Loucy (cell line): ENCODE measurements around the gene LANCL2.

Source experiments
- H2AFZ ChIP-seq: fragments of 200-600 bp; sonication (generic); 2 replicates; pipeline ENCODE4 v1.6.0; 2016; ENCODE audit warnings: antibody characterized with exemption, mild to moderate bottlenecking, low read length, moderate library complexity
- H3F3A ChIP-seq: fragments of 200-600 bp; 2 replicates; pipeline ENCODE4 v1.6.0; 2016; ENCODE audit warnings: antibody characterized with exemption, low read depth, mild to moderate bottlenecking
- H3K27me3 ChIP-seq: fragments of 200-600 bp; sonication (generic); 2 replicates; pipeline ENCODE4 v1.6.1; 2014; ENCODE audit warnings: low read length, mild to moderate bottlenecking; ENCODE audit not compliant: insufficient read depth, poor library complexity, severe bottlenecking
- H3K36me3 ChIP-seq: fragments of 200-600 bp; sonication (generic); 2 replicates; pipeline ENCODE4 v1.6.1; 2016; ENCODE audit warnings: low read length; ENCODE audit not compliant: insufficient read depth
- H3K4me1 ChIP-seq: fragments of 200-600 bp; sonication (generic); 2 replicates; pipeline ENCODE4 v1.5.1; 2014; ENCODE audit warnings: low read length, mild to moderate bottlenecking; ENCODE audit not compliant: insufficient read depth, poor library complexity, severe bottlenecking
- H3K4me2 ChIP-seq: fragments of 200-600 bp; sonication (generic); 2 replicates; pipeline ENCODE4 v1.6.0; 2014; ENCODE audit warnings: antibody characterized with exemption, low read length, low read depth, mild to moderate bottlenecking; ENCODE audit not compliant: poor library complexity, severe bottlenecking
- H3K4me3 ChIP-seq: fragments of 200-600 bp; sonication (generic); 2 replicates; pipeline ENCODE4 v1.5.1; 2014; ENCODE audit warnings: low read length, mild to moderate bottlenecking, mixed read lengths; ENCODE audit not compliant: poor library complexity, severe bottlenecking
- H3K79me2 ChIP-seq: fragments of 200-600 bp; sonication (generic); 2 replicates; pipeline ENCODE4 v1.6.1; 2014; ENCODE audit warnings: low read length; ENCODE audit not compliant: insufficient read depth
- H3K9ac ChIP-seq: fragments of 200-600 bp; sonication (generic); 2 replicates; pipeline ENCODE4 v1.6.0; 2014; ENCODE audit warnings: mild to moderate bottlenecking, low read depth, low read length, moderate library complexity; ENCODE audit not compliant: poor library complexity, severe bottlenecking
- H3K9me2 ChIP-seq: fragments of 200-600 bp; sonication (generic); replicated peaks from 2 replicates; pipeline ENCODE4 v1.6.1; 2016; ENCODE audit warnings: low read depth, low read length, mixed read lengths
- H3K9me3 ChIP-seq: fragments of 200-600 bp; sonication (generic); 2 replicates; pipeline ENCODE4 v1.6.1; 2014; ENCODE audit warnings: mild to moderate bottlenecking, antibody characterized with exemption, low read length, low read depth; ENCODE audit not compliant: insufficient read depth
- H4K20me1 ChIP-seq: fragments of 200-600 bp; sonication (generic); 2 replicates; pipeline ENCODE4 v1.6.0; 2014; ENCODE audit warnings: antibody characterized with exemption, low read length, mild to moderate bottlenecking; ENCODE audit not compliant: insufficient read depth, poor library complexity, severe bottlenecking
- EZH2phosphoT487 ChIP-seq: fragments of 200-600 bp; IDR thresholded peaks from 2 replicates; pipeline ENCODE4 v1.6.1; 2018; ENCODE audit warnings: antibody characterized with exemption, mild to moderate bottlenecking, moderate library complexity, borderline replicate concordance
- TF ChIP-seq, protein P1 (sequence below): fragments of 200-600 bp; sonication (generic); conservative IDR thresholded peaks from 2 replicates; pipeline ENCODE4 v1.5.1; 2014; ENCODE audit warnings: mild to moderate bottlenecking, antibody characterized with exemption, low read length

Gene LANCL2

DNA sequence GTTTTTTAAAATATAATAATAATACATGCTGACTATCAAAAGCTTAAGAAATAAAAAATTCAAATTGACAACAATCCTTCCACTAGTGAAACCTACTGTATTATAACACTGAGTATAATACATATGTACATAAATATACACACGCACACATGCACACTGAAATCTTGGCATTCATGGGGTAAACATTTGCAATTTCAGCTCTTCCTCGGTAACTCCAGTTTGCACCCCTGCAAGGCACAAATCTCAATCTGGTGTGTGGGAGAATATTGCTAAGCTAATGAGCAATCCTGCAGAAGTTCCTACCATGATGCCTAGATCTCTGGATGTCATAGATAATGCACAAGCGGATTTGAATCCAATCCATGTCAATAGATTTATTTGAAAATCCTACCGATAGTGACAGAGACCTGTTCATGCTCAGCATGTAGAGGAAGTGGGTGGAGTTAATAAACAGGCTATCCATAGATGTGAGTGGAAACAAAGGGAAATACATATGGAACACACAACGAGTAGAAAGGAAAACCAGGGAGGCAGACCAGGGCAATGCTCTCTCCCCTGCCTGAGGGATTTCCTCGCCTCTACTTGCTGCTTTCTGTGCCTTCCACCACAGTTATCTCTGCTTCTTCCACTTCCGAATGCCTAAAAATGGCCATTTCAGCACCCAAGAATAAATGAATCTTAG is 38.1 kb upstream of the LANCL2 start:
- H3K27me3 ChIP-seq = no peaks in the 10 kb centered on the region
- H3K4me3 ChIP-seq = no peak overlapping the region
- H3K4me1 ChIP-seq = no peaks in the 10 kb centered on the region
- H3K79me2 ChIP-seq = no peaks in the 10 kb centered on the region
- H3F3A ChIP-seq = no peaks in the 10 kb centered on the region
- no peak overlapping the region for H3K9ac ChIP-seq
- H3K9me2 ChIP-seq = no peaks in the 10 kb centered on the region
- H2AFZ ChIP-seq = no peak overlapping the region
- no peaks in the 10 kb centered on the region for H3K9me3 ChIP-seq
- no peak overlapping the region for H3K4me2 ChIP-seq
- no peaks in the 10 kb centered on the region for H4K20me1 ChIP-seq
- H3K36me3 ChIP-seq = no peaks in the 10 kb centered on the region
- TF ChIP-seq, protein P1, sequence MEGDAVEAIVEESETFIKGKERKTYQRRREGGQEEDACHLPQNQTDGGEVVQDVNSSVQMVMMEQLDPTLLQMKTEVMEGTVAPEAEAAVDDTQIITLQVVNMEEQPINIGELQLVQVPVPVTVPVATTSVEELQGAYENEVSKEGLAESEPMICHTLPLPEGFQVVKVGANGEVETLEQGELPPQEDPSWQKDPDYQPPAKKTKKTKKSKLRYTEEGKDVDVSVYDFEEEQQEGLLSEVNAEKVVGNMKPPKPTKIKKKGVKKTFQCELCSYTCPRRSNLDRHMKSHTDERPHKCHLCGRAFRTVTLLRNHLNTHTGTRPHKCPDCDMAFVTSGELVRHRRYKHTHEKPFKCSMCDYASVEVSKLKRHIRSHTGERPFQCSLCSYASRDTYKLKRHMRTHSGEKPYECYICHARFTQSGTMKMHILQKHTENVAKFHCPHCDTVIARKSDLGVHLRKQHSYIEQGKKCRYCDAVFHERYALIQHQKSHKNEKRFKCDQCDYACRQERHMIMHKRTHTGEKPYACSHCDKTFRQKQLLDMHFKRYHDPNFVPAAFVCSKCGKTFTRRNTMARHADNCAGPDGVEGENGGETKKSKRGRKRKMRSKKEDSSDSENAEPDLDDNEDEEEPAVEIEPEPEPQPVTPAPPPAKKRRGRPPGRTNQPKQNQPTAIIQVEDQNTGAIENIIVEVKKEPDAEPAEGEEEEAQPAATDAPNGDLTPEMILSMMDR = no peak
- no peak for TF ChIP-seq EZH2phosphoT487

DNA sequence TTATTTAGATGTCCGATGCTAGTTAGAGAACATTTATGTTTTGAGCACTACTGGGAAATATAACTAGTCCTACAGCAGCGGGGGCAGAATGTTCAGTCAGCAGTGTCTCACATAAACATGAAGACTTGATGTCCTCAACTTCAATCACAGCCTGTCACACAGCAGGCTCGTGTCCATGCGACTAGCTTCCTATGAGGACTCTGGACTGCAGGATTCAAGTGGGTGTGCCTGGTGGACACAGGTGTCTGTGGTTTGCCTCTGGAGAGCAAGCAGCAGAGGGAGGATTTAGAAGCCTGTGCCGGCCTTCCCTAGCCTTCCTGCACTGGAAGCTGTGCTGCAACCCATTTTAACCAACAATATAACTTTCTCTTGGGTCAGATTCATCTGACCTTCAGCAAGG is 30.0 kb upstream of the LANCL2 start:
- Histone ChIP-seq H3K36me3 (no peaks in the 10 kb centered on the region), H3K4me2 (no peak overlapping the region), H3K4me3 (no peak overlapping the region), H3F3A (no peaks in the 10 kb centered on the region), H3K9ac (no peak overlapping the region), H3K27me3 (no peaks in the 10 kb centered on the region), H3K9me2 (no peaks in the 10 kb centered on the region), H3K9me3 (0 out of 2 replicates have a peak, but pooled peaks cover 4% of the 10 kb centered on the region), H3K4me1 (no peaks in the 10 kb centered on the region), H2AFZ (no peak overlapping the region), H3K79me2 (no peaks in the 10 kb centered on the region), H4K20me1 (no peaks in the 10 kb centered on the region)
- TF ChIP-seq, protein P1 = no peak
- no peak for TF ChIP-seq EZH2phosphoT487

DNA sequence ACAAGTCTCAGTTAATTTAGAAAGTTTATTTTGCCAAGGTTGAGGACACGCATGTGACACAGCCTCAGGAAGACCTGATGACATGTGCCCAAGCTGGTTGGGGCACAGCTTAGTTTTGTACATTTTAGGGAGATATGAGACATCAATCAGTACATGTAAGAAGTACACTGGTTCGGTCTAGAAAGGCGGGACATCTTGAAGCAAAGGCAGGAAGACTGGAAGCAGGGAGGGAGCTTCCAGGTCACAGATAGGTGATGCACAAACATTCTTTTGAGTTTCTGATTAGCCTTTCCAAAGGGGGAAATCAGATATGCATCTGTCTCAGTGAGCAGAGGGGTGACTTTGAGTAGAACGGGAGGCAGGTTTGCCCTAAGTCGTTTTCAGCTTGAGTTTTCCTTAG is 29.4 kb upstream of the LANCL2 start:
- no peaks in the 10 kb centered on the region for H4K20me1 ChIP-seq
- H3F3A ChIP-seq = no peaks in the 10 kb centered on the region
- no peaks in the 10 kb centered on the region for H3K9me2 ChIP-seq
- H3K9me3 ChIP-seq = 0 out of 2 replicates have a peak, but pooled peaks cover 4% of the 10 kb centered on the region
- H3K36me3 ChIP-seq = no peaks in the 10 kb centered on the region
- TF ChIP-seq EZH2phosphoT487 = no peak
- TF ChIP-seq, protein P1 = no peak
- no peak overlapping the region for H3K9ac ChIP-seq
- no peak overlapping the region for H3K4me3 ChIP-seq
- H3K4me2 ChIP-seq = no peak overlapping the region
- no peaks in the 10 kb centered on the region for H3K79me2 ChIP-seq
- H3K4me1 ChIP-seq = no peaks in the 10 kb centered on the region
- no peak overlapping the region for H2AFZ ChIP-seq
- H3K27me3 ChIP-seq = no peaks in the 10 kb centered on the region
